Epithelial cell of prostate (primary cell): ENCODE data around the gene SUPT4H1.
"Not testable (repeated sequence)": the region's sequence is repeated elsewhere in the genome, so short reads cannot be mapped to it uniquely, and the experiment has no call there.

Experiments
- DNase-seq: peaks from one replicate; pipeline ENCODE4 v3.0.0-alpha.2; 2011; ENCODE audit warnings: low read depth, low spot score
- H3K27ac ChIP-seq: fragments of 450-650 bp; 2 replicates; pipeline ENCODE4 v1.5.1; 2017; ENCODE audit warnings: mild to moderate bottlenecking

The SUPT4H1 gene

DNA sequence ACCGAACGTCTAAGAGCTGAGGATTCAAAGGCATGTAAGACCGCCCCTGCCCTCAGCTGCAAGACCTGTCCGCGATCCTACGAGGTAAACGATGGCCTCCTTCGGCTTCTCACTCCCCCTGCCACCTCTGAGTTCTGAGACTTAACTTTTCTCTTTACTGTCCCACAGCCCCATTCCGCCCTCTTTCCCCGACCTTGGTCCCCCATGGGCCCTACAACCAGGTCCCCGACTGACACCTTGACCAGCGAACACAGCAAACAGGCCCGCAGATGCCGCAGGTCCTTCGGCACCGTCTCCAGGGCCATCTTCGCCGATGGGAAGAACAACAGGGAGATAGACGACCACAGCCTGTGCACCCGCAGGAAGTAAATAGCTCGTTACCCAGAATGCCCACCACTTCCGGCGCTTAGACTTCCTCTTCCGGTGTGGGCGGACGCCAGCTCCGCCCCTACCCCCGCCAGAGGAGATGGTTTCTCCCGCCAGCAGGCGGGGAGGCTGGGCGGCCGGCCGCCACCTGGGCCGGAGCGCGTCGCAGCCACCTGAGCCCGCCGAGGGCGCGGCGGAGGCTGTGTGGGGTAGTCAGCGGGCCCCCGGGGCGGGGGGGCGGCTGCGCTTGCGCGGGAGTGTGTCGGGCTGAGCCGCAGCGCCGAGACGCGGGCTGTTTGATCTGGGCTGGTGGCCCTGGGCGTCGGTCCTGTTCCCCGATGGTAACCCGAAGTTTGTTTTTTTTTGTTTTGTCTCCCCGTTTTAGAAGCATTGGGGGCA is at the start of gene SUPT4H1:
Gene SUPT4H1, minus strand, starts transcription at position 371 of the 765 bp plus-strand sequence. Its CDS starts 66 bp downstream, at position 305.
- peak; percentile 77 for DNase-seq
- H3K27ac ChIP-seq = peak within 1 kb of the TSS; percentile 77

- no peak for DNase-seq
These were observed 49.3 kb upstream of the SUPT4H1 start for GRCh38 chr17:58401287-58401686.

GRCh38 chr17:58400826-58401225 is 48.8 kb upstream of the SUPT4H1 start:
- peak overlapping the region; percentile 96 for H3K27ac ChIP-seq
- DNase-seq = no peak

More at GRCh38 chr17:58401287-58401686, 49.3 kb upstream of the SUPT4H1 start:
- H3K27ac ChIP-seq = peak overlapping the region; percentile 96

- H3K27ac ChIP-seq = peak overlapping the region; percentile 96
- peak; percentile 53 for DNase-seq
These were observed 48.0 kb upstream of the SUPT4H1 start for GRCh38 chr17:58399974-58400373.

- no peak overlapping the region for H3K27ac ChIP-seq
- DNase-seq = no peak
These were observed 46.7 kb upstream of the SUPT4H1 start for GRCh38 chr17:58398574-58399266.

GRCh38 chr17:58397421-58397820 is 45.4 kb upstream of the SUPT4H1 start:
- H3K27ac ChIP-seq, DNase-seq: not testable (repeated sequence)

DNA sequence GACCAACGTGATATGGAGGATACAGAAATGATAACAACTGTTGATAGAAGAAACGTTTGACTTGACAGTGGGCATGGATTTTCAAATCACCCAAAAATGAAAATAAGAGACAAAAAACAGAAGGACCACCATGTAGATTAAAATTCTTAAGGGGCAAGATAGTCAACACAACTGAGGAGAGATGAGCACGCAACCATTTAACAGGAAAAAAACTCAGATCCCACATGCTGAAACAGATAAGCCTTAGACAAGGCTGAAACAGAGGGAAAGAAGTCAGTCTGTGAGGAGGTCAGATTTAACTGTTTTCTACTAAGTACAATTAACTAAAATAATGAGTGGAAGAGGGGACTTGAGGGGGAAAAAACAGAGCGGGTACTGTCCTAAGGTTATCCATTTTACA is 44.2 kb upstream of the SUPT4H1 start:
- DNase-seq = no peak
- no peak overlapping the region for H3K27ac ChIP-seq

DNA sequence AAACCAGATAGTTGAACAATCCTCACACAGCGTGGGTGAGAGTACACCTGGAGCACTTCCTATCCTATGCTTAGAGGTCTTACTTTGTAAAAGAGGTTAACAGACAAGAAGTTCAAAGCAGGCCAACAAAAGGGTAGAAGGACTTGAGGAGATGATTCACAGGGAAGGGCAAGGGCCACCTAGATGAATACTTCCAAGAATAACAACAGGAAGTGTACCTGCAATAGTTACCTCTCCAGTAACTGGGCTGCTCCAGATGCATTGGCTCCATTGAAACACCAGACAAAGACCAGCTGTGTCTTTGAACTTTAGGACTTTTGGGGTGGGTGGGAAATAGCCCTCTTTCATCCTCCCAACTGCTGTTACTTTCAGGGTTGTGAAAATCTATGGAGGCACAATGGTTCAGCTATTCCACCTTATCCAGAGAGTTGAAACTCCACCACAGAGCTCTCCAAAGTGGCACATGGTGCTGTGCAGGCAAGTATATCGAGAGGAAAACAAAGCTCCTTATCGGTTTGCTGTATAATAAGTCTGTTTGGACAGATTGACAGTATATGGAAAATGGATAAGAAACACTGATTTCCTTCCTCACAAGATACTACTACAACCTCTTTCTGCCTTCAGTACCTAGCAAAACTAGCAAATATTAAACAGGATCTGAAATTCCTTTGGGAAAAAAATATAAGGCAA is 42.7 kb upstream of the SUPT4H1 start:
- H3K27ac ChIP-seq = peak overlapping the region; percentile 36
- DNase-seq = no peak

DNA sequence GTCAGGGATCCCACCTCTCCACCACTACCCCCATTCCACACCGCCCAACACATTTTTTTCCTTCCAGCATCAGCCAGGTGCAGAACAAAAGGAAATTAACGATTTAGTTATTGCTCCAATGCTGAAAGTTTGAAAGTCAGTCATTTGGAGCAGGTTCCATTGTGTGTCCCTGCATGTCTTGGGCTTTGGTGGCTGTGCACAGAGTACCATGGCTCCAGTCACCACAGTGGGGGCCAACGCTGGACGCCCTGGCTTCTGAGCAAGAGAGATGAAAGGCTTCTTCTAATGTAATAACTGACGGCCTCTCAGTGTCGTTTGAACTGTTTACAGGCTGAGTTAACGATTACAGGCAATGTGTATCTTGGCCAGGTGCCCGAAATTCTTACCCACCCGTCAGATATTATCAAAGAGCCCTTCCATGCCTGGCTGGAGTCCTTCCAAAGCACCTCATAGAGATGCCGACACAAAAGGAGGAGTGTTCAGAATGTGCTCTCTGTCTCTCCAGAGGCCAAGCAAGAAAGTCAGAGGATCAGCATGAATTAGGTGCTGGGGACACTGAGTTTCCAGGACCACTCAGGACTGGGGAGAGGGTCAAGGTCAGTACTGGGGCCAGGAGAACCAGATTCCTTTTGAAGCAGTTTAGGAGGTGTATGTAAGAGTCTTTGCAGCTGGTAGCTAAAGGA is 39.4 kb upstream of the SUPT4H1 start:
- H3K27ac ChIP-seq = peak overlapping the region; percentile 5
- peak; percentile 84 for DNase-seq

DNA sequence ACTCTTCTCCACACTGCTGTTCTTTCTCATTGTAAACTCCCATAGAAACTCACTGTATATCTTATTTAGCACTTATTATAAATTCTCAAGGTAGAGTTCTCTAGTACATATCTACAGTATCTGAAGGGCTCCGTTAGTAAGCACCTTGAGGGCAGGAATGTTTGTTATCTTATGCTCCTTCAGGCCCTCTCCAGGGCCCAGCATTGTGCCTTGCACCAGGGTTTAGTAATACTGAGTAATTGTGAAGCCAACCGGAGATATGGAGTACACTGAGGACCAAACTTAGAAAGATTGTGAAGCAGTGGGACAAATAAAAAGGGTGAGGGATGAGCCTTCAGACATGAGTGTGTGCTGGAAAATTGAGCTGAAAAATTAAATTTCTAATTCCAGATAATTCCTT is 38.9 kb upstream of the SUPT4H1 start:
- peak overlapping the region; percentile 5 for H3K27ac ChIP-seq
- DNase-seq = no peak

- no peak for DNase-seq
- H3K27ac ChIP-seq = no peak overlapping the region
These were observed 36.5 kb upstream of the SUPT4H1 start for GRCh38 chr17:58388302-58389190.

GRCh38 chr17:58387834-58388233 is 35.8 kb upstream of the SUPT4H1 start:
- no peak for DNase-seq
- no peak overlapping the region for H3K27ac ChIP-seq

- no peak for DNase-seq
- no peak overlapping the region for H3K27ac ChIP-seq
These were observed 34.7 kb upstream of the SUPT4H1 start for GRCh38 chr17:58386708-58387107.

DNA sequence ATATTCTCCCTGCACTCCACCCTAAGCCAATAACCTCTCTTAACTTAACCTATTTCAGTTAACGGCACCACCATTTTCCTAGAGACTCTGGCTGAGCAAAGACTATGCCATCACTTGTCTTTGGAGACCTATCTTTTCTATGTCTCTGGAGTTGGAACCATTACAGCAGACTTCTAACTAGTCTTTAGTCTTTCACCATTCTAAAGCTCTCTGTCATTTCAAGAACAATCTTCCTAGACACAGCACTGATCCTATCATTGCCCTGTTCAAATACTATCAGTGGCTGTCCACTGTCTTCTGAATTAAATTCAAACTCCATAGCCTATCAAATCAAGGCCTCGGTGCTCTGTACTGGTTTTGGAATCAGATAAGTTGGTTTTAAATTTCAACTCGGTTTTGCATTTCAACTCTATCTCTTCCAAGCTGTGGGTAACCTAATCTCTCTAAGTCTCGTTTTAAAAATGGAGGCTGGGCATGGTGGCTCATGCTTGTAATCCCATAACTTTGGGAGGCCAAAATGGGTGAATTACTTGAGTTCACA is 33.4 kb upstream of the SUPT4H1 start:
- no peak for DNase-seq
- H3K27ac ChIP-seq = no peak overlapping the region

GRCh38 chr17:58384897-58385296 is 32.9 kb upstream of the SUPT4H1 start:
- no peak for DNase-seq

GRCh38 chr17:58383892-58384462 is 32.0 kb upstream of the SUPT4H1 start:
- no peak for DNase-seq
- peak overlapping the region; percentile 32 for H3K27ac ChIP-seq

More at GRCh38 chr17:58384897-58385296, 32.9 kb upstream of the SUPT4H1 start:
- H3K27ac ChIP-seq = no peak overlapping the region

- no peak for DNase-seq
These were observed 30.9 kb upstream of the SUPT4H1 start for GRCh38 chr17:58382872-58383242.

DNA sequence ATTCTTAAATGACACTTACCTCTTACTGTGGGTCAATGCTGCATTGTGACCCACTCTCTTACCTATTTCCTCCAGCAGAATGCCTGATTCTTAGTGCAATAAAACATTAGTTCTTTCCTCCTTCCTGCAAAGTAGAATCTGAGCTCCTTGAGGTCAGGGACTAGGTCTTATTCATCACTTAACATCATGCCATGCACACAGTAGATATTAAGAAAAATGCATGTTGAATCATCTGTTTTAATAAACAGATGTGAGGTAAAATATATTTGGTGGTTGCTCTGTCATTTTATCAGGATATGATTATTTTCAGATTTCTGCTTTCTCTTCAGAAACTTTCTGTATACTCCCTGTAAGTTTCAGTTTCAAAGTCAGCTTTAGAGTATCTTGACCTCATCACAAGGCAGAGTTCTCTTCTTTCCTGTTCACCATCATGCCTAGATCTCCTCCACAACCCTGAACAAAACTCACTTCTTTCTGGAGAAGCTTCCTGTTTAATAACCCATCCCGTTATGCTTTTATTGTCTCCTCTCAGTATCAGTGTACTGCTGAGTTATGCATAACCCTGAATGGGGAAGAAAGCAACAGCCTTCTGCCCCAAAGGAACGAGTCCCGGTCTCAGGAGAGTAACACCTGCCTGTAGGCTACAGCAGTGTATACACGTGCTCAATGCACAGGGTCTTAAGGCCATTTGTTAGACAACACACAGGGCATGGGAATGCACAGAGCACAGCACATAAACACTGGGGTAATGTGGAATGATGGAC is 30.3 kb upstream of the SUPT4H1 start:
- no peak overlapping the region for H3K27ac ChIP-seq
- DNase-seq = no peak

More at GRCh38 chr17:58382872-58383242, 30.9 kb upstream of the SUPT4H1 start:
- no peak overlapping the region for H3K27ac ChIP-seq
